GM18519 (cell line): ENCODE results near the gene MAPK8IP1.

Source experiments
- ATAC-seq: cut with Tn5 transposase; IDR thresholded peaks from one replicate; pipeline ENCODE4 v1.9.1; 2021; ENCODE audit warnings: mild to moderate bottlenecking, moderate library complexity; ENCODE audit not compliant: unreplicated experiment, low FRiP score

MAPK8IP1 gene

DNA sequence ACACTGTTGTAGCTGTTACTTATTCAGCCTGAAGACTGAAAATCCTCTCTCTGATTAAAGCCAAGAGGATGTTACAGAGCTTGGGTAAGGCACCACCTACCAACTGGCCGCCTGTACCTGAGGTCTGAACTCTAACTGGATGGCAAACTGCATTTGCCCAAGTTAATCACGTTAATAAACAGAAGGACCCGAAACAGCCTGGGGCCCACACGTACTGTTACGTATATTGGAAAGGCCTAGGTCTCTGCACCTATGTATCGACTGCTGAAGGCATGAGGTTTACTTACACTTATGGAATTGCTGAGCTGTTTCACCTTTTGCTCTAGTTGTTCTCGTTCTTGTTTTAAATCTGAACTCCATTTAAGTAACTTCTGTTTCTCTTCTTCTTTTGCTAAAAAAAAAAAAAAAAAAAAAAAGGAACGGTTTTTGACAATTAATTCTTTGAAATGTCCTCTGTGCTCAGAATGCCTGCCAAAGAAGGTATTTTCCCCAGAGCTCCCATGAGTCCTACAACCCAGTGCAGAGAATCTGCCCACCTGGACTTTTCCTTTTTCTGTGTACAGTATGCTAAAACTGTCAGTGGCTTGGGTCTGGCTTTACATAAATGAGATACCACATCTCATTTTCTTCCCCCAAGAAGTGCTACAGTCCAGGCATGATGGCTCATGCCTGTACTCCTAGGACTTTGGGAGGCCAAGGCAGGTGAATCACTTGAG, 50.1 kb downstream of the MAPK8IP1 start:
- ATAC-seq, result no peak

DNA sequence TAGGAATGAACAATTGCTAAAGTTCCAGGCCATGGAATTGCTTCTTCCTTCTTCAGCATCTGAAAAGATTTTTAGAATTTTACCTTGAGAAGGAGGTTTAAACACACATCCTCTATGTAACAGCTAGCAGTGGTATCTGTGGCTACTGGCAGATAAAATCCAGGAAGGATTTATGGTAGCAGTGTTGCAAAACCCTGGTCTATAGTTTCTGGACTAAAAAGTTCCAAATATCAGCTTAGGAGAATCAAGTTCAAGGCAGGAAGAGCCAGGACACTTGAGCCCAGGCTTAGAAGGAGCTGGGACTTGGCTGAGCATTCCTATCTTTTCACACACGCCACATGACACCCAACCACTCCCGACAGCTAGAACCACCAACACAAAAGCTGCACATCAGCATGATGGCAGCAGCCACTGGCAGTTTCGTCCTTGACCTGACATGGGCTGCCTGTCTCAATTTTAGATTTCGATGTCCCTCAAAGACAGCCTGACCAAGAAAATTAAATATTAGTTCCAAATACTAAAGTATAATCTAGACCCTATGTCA, 51.1 kb downstream of the MAPK8IP1 start:
- no peak for ATAC-seq

DNA sequence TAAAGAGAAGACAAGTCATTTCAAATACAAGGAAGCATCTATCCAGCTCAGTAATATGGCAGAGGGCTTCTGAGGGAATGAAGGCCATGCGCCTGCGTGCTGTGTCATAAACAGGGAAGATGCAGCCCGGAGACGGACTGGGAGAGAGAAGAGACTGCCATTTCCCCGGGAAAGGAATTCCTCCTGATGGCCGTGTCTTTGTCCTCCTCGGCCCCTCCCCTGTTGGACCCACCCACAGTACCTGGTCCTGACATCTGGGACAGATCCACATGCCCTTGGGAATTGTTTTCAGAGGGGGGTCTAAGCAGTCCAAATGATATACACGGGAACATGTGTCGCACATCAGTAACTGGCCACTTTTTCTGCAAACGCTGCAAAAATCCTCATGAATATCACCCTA, 52.5 kb downstream of the MAPK8IP1 start:
- ATAC-seq, result no peak

DNA sequence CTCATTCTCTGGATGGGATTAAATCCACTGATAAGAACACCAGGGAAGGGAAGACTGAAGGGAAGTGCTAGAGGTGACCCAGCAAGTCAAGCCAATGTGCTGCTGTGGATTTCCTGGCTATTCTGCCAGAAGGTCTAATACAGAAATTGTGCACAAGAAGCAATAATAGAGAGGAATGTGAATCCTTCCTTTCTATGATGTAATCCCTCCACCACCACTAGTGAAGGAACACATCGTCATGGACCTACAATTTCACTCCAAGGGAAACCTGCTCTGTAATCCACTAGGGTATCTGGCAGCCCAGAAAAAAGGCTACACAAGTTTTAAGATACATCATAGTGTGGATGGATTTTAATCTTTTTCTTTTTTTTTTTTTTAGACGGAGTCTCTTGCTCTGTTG, 54.4 kb downstream of the MAPK8IP1 start:
- ATAC-seq, result no peak

DNA sequence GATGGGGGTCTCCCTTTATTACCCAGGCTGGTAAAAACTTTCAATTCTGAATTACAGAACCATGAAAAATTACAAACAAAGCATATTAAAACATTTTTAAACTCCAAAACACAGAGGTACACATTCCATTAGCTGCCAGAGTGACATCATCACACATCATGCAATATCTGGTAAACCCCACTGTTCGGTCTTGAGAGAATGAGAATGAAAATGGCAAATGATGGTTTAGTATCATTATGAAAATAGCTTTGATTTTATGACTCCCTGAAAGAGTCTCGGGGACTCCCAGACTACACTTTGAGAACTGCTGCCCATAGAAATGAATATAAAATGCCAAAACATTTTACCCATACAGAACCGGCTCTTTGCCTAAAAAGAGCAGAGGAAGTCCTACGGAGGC, 55.8 kb downstream of the MAPK8IP1 start:
- no peak for ATAC-seq

DNA sequence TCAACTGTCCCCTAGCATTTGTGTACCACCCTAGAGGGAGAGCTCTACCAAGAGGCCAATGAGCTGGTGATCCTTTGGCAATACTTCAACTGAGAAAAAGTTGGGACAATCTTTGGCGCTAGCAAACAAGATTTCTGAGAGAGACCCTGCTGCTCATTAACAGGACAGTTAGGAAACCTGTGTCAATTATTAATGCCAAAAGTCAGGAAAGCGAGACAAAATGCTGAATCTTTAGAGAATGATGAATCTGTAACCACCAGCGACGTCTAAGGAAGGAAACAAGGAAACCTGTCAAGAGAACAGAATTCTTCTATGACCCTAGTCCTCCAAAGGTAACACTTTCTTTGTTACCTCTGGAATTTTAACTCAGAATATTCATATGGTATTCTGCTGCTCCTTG, 56.9 kb downstream of the MAPK8IP1 start:
- no peak for ATAC-seq

DNA sequence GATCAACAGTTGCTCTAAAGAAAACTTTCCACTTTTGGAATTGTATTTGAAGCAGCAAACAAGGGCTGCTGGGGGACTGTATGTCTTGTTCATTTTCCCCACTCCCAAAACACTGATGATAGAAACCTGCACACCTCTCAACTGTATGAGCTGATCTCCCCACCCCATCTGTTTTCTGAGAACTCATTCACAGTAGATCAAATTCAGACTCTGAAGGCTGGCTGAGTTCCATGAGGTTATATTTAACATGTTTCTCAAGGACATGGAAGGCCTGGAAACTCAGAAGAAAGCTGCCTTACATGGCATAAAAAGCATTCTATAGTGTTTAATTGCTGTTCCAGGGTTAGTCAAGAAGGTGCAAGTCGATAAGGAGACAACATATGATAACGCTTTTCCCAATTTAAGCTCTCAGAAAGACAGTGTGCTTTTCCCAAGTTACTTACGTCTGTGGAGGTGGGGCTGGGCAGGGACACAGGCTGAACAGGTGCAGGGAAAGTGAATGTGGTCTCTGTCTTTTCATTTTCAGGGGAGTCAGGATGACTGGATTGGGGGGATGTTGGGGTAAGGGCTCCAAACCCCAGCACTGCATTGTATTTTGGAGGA, 60.0 kb downstream of the MAPK8IP1 start:
- no peak for ATAC-seq

DNA sequence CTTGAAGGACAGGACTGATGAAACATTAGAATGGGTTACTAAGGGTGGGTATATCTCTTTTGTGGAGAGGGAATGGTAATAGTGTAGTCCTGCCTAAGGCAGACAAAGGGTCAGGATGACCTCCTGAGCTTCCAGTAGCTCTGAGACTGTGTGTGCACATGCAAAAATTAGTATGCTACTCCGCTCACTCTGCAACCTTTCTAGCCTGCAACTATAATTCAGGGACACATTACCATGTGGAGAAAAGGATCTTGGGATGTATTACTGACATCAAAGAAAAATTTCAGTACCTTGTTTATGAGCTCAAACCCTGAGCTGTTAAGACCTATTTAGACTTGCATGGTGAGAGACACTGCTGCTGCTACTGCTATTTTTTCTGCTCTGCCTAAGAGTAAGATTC, 62.4 kb downstream of the MAPK8IP1 start:
- no peak for ATAC-seq

DNA sequence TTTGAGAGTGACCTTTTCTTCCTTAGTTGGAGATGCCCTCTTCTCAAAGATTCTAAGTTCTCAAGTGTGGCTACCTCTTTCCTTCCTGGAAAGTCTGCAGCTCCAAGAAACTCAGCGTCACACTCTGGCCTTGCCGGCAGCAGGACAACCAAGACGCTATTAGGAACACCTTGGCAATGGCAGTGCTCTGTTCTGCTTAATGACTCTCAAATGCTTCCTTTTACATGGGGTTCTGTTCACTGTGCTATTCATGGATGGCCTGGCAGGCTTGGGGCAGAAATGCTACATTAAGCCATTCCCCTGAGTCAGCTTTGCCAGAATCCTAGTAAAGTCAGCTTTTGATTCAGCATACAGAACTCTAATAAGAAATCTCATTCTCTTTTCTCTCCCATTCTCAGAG, 62.9 kb downstream of the MAPK8IP1 start:
- ATAC-seq, result no peak

DNA sequence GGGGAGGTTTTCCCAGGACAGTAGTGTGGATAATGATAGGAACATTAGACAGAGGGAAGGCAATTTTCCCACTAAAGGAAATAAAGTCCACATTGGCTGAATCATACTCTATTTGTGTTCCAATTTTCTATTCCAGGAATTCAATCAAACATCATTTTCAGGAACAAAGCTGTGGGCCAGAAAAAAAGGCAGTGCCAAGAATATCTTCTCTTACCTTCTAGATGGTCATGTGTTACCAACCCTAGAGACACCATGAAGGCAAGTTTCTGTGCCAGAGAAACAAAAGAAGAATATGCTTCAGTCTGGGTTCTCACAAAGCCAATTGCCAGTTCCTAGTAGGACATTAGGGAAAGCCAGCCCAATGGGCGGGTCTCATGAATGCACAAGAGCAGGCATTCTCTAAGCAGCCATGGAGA, 64.5 kb downstream of the MAPK8IP1 start:
- no peak for ATAC-seq
